OCI-LY1 (cell line): Measurements from ENCODE around the gene PLEKHH2.

Experiments used
- H2AFZ ChIP-seq: fragments of 200-600 bp; sonication (generic), shearing (Covaris generic); 2 replicates; pipeline ENCODE4 v1.6.0; 2014; ENCODE audit warnings: antibody characterized with exemption, mild to moderate bottlenecking, low read length
- H3F3A ChIP-seq: fragments of 200-600 bp; sonication (generic), shearing (Covaris generic); 2 replicates; pipeline ENCODE4 v1.6.0; 2014; ENCODE audit warnings: mild to moderate bottlenecking, antibody characterized with exemption, low read length, moderate library complexity; ENCODE audit not compliant: insufficient read depth
- H3K27ac ChIP-seq: fragments of 200-600 bp; sonication (generic); 2 replicates; pipeline ENCODE4 v1.5.1; 2014; ENCODE audit warnings: low read length, mixed run types, mild to moderate bottlenecking, low read depth; ENCODE audit not compliant: poor library complexity, severe bottlenecking
- H3K27me3 ChIP-seq: fragments of 200-600 bp; sonication (generic); 2 replicates; pipeline ENCODE4 v1.6.0; 2014; ENCODE audit warnings: antibody characterized with exemption, mild to moderate bottlenecking, low read length, moderate library complexity; ENCODE audit not compliant: insufficient read depth
- H3K36me3 ChIP-seq: fragments of 200-600 bp; sonication (generic); 2 replicates; pipeline ENCODE4 v1.6.1; 2014; ENCODE audit warnings: mild to moderate bottlenecking, antibody characterized with exemption, low read length, moderate library complexity, mixed read lengths; ENCODE audit not compliant: insufficient read depth
- H3K4me1 ChIP-seq: fragments of 200-600 bp; sonication (generic); 2 replicates; pipeline ENCODE4 v1.5.1; 2014; ENCODE audit warnings: mild to moderate bottlenecking, low read length, moderate library complexity; ENCODE audit not compliant: insufficient read depth, severe bottlenecking
- H3K4me2 ChIP-seq: fragments of 200-600 bp; sonication (generic), shearing (Covaris generic); 2 replicates; pipeline ENCODE4 v1.6.1; 2014; ENCODE audit warnings: low read length
- H3K4me3 ChIP-seq: fragments of 200-600 bp; sonication (generic); 2 replicates; pipeline ENCODE4 v1.5.1; 2014; ENCODE audit warnings: low read length, low read depth, mild to moderate bottlenecking, mixed read lengths; ENCODE audit not compliant: poor library complexity, severe bottlenecking
- H3K79me2 ChIP-seq: fragments of 200-600 bp; shearing (Covaris generic); 2 replicates; pipeline ENCODE4 v1.6.1; 2016; ENCODE audit warnings: mixed run types, low read length, mixed read lengths; ENCODE audit not compliant: insufficient read depth
- H3K9ac ChIP-seq: fragments of 200-600 bp; sonication (generic), shearing (Covaris generic); 2 replicates; pipeline ENCODE4 v1.6.1; 2014; ENCODE audit warnings: mild to moderate bottlenecking, low read length, mixed read lengths
- H3K9me2 ChIP-seq: fragments of 200-600 bp; sonication (generic), shearing (Covaris generic); 2 replicates; pipeline ENCODE4 v1.6.1; 2014; ENCODE audit warnings: low read depth, mild to moderate bottlenecking, low read length, mixed read lengths
- H3K9me3 ChIP-seq: fragments of 200-600 bp; shearing (Covaris generic); 2 replicates; pipeline ENCODE4 v1.6.1; 2014; ENCODE audit warnings: low read length, mixed read lengths
- H4K20me1 ChIP-seq: fragments of 200-600 bp; sonication (generic), shearing (Covaris generic); 2 replicates; pipeline ENCODE4 v1.6.0; 2016; ENCODE audit warnings: mild to moderate bottlenecking, low read length; ENCODE audit not compliant: insufficient read depth
- EZH2 ChIP-seq: fragments of 200-600 bp; sonication (generic), shearing (Covaris generic); IDR thresholded peaks from 2 replicates; pipeline ENCODE4 v1.8.0; 2017; ENCODE audit warnings: borderline replicate concordance, mixed run types, mild to moderate bottlenecking, antibody characterized with exemption, low read length, moderate library complexity, mixed read lengths
- TF ChIP-seq, protein P1 (sequence below): fragments of 200-600 bp; sonication (generic), shearing (Covaris generic); IDR thresholded peaks from 2 replicates; pipeline ENCODE4 v1.5.1; 2017; ENCODE audit warnings: mild to moderate bottlenecking, antibody characterized with exemption, low read length, moderate library complexity, mixed read lengths

Gene PLEKHH2

DNA sequence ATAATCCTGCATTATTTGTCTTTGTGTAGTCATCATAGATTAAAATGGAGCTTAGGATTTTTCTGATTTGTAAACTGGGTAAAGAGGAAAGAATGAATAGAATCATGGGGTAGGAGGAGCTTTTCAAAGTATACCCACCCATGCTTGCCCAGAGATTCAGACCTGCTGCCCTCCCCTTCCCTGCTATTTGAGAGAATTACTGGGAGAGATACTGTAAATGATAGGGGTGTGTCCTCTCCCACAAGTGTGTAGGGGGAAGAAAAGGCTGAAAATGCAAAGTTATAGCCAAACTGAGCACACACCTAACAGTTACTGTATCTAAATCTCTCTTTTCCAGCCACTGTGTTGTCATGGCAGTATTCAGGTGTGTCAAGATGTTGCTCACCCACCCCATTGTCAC is 115.2 kb downstream of the PLEKHH2 start:
- Histone ChIP-seq H3K79me2 (no peaks in the 10 kb centered on the region), H3K4me3 (no peak overlapping the region), H3K4me2 (no peak overlapping the region), H3K27ac (no peak overlapping the region), H3K9ac (no peak overlapping the region), H2AFZ (no peak overlapping the region), H3K36me3 (no peaks in the 10 kb centered on the region), H3K27me3 (no peaks in the 10 kb centered on the region), H3K9me2 (no peaks in the 10 kb centered on the region), H3K9me3 (no peaks in the 10 kb centered on the region), H4K20me1 (no peaks in the 10 kb centered on the region), H3F3A (no peaks in the 10 kb centered on the region), H3K4me1 (no peaks in the 10 kb centered on the region)
- TF ChIP-seq, protein P1, sequence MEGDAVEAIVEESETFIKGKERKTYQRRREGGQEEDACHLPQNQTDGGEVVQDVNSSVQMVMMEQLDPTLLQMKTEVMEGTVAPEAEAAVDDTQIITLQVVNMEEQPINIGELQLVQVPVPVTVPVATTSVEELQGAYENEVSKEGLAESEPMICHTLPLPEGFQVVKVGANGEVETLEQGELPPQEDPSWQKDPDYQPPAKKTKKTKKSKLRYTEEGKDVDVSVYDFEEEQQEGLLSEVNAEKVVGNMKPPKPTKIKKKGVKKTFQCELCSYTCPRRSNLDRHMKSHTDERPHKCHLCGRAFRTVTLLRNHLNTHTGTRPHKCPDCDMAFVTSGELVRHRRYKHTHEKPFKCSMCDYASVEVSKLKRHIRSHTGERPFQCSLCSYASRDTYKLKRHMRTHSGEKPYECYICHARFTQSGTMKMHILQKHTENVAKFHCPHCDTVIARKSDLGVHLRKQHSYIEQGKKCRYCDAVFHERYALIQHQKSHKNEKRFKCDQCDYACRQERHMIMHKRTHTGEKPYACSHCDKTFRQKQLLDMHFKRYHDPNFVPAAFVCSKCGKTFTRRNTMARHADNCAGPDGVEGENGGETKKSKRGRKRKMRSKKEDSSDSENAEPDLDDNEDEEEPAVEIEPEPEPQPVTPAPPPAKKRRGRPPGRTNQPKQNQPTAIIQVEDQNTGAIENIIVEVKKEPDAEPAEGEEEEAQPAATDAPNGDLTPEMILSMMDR, result no peak
- TF ChIP-seq EZH2, result no peak

DNA sequence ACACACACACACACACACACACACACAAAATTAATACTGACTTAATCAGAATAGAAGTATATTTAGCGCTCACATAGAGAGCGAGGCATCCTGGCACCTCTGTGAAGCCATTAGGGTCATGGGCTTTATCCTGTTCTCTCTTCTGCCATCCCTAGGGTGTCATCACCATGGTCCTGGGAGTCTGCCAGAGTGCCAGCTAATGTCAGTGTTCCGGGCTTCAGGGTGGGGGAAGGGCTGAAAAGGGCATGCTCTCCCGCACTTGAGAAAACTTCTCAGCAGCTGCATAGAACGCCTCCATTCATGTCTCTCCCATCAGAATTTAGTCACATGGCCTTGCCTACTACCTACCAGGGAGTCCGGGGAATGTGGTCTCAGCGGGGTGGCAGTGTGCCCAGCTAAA is 117.1 kb downstream of the PLEKHH2 start:
- Histone ChIP-seq H3K4me1 (no peaks in the 10 kb centered on the region), H3K27me3 (no peaks in the 10 kb centered on the region), H2AFZ (no peak overlapping the region), H3K79me2 (no peaks in the 10 kb centered on the region), H3K9me2 (no peaks in the 10 kb centered on the region), H3K36me3 (no peaks in the 10 kb centered on the region), H3K9ac (no peak overlapping the region), H4K20me1 (no peaks in the 10 kb centered on the region), H3K27ac (no peak overlapping the region), H3F3A (no peaks in the 10 kb centered on the region), H3K4me3 (no peak overlapping the region), H3K4me2 (no peak overlapping the region), H3K9me3 (no peaks in the 10 kb centered on the region)
- TF ChIP-seq, protein P1, result no peak
- no peak for TF ChIP-seq EZH2

DNA sequence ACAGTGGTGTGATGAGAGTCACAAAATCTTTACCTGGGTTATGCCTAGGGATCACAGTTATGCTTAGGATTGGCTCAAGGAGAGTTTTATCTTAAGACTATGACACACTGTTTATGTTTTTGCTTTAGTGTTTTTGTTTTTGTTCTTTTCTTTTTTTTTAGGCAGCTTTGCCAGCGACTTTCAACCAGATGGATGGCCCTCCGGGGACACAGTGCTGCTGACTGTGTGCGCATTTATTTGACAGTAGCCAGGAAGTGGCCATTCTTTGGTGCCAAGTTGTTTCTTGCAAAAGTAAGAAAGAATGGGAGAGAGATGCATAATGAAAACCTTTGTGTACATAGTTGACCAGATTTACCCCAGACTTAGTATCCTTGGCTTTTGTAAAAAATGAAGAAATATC is 121.7 kb downstream of the PLEKHH2 start:
- no peaks in the 10 kb centered on the region for H3K36me3 ChIP-seq
- H3K9me3 ChIP-seq, result no peaks in the 10 kb centered on the region
- no peak overlapping the region for H3K4me2 ChIP-seq
- H4K20me1 ChIP-seq, result no peaks in the 10 kb centered on the region
- no peak overlapping the region for H3K27ac ChIP-seq
- H3K27me3 ChIP-seq, result no peaks in the 10 kb centered on the region
- H3K9me2 ChIP-seq, result no peaks in the 10 kb centered on the region
- H3F3A ChIP-seq, result no peaks in the 10 kb centered on the region
- no peaks in the 10 kb centered on the region for H3K4me1 ChIP-seq
- no peaks in the 10 kb centered on the region for H3K79me2 ChIP-seq
- no peak for TF ChIP-seq EZH2
- TF ChIP-seq, protein P1, result no peak
- no peak overlapping the region for H2AFZ ChIP-seq
- H3K4me3 ChIP-seq, result no peak overlapping the region
- H3K9ac ChIP-seq, result no peak overlapping the region
